GM12878 (cell line): ENCODE measurements around the gene PLEK2. TPM values are rescaled to one million over a fixed set of nuclear protein-coding genes. Genes with fewer than 3 reads are reported as not detected.

Source experiments
- BMI1 ChIP-seq: fragments of 450-650 bp; IDR thresholded peaks from 2 replicates; pipeline ENCODE4 v1.6.1; 2016; ENCODE audit warnings: mild to moderate bottlenecking, moderate library complexity, borderline replicate concordance
- CEBPZ ChIP-seq: fragments of 150-350 bp; IDR thresholded peaks from 2 replicates; pipeline ENCODE4 v1.6.1; 2016; ENCODE audit warnings: low read depth, low read length
- JUNB ChIP-seq: IDR thresholded peaks from 2 replicates; pipeline ENCODE4 v1.6.1; 2016; ENCODE audit warnings: antibody characterized with exemption, mild to moderate bottlenecking
- PAX8 ChIP-seq: fragments of 450-650 bp; IDR thresholded peaks from 2 replicates; pipeline ENCODE4 v1.6.1; 2017; ENCODE audit warnings: mild to moderate bottlenecking, moderate library complexity
- PBX3 ChIP-seq: IDR thresholded peaks from 2 replicates; pipeline ENCODE4 v1.6.1; 2011; ENCODE audit warnings: mild to moderate bottlenecking, low read depth, low read length, moderate library complexity; ENCODE audit not compliant: insufficient replicate concordance
- PML ChIP-seq: IDR thresholded peaks from 2 replicates; pipeline ENCODE4 v1.6.1; 2012; ENCODE audit warnings: low read length, inconsistent platforms
- polyA plus RNA-seq, 11 experiments: library from polyadenylated mRNA; depleted of rRNA in 4 of 11; unstranded in 6 of 11; stranded (reverse) in 5 of 11; fragments of >200 nt; fragmentation: Nextera tagmentation in 4 of 11; fragmentation: Illumina TruSeq in 1 of 11; extraction: Ambion mirVana in 4 of 11; extraction: Trizol in 1 of 11; gene quantifications; 1 replicate in 1 of 11; 2 replicates in 10 of 11; pipeline versions ENCODE4 v1.2.1 to v1.2.3, GENCODE V29; 2011 to 2016; ENCODE audit warnings: inconsistent platforms in 2 of 11, missing spikeins in 2 of 11, low read depth in 1 of 11
- total RNA-seq, 4 experiments: library from RNA; depleted of rRNA in 3 of 4; stranded (reverse); fragments of >200 nt in 3 of 4; fragmentation: Illumina TruSeq in 1 of 4; extraction: Trizol in 1 of 4; gene quantifications; 2 replicates each; pipeline versions ENCODE4 v1.2.1 to v1.2.3, GENCODE V29; 2013 to 2021
- TF ChIP-seq, protein P1 (sequence below): IDR thresholded peaks from 2 replicates; pipeline ENCODE4 v1.6.1; 2011; ENCODE audit warnings: borderline replicate concordance, low read depth, mild to moderate bottlenecking, moderate library complexity, low read length; ENCODE audit not compliant: insufficient read depth, poor library complexity, severe bottlenecking

Gene PLEK2
- total and polyA plus RNA-seq, 10 of the 15 experiments (the other 5 are each of a cell fraction or from before 2014, with no cell fraction given): 0.08 to 0.20 TPM; not detected in 8

GRCh38 chr14:67459336-67459735 is 47.4 kb upstream of the PLEK2 start (continued):
- TF ChIP-seq, protein P1, sequence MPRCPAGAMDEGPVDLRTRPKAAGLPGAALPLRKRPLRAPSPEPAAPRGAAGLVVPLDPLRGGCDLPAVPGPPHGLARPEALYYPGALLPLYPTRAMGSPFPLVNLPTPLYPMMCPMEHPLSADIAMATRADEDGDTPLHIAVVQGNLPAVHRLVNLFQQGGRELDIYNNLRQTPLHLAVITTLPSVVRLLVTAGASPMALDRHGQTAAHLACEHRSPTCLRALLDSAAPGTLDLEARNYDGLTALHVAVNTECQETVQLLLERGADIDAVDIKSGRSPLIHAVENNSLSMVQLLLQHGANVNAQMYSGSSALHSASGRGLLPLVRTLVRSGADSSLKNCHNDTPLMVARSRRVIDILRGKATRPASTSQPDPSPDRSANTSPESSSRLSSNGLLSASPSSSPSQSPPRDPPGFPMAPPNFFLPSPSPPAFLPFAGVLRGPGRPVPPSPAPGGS: no peak
- TF ChIP-seq CEBPZ (no peak), PML (no peak), PAX8 (no peak), JUNB (no peak), BMI1 (no peak), PBX3 (no peak)
